Measurements from ENCODE around the gene FBXO42. TPM values are rescaled to one million over a fixed set of nuclear protein-coding genes. Genes with fewer than 3 reads are reported as not detected.

FBXO42 gene
- total and polyA plus RNA-seq, 12 donors: 12.4 to 26.6 (median 20.5) TPM

DNA sequence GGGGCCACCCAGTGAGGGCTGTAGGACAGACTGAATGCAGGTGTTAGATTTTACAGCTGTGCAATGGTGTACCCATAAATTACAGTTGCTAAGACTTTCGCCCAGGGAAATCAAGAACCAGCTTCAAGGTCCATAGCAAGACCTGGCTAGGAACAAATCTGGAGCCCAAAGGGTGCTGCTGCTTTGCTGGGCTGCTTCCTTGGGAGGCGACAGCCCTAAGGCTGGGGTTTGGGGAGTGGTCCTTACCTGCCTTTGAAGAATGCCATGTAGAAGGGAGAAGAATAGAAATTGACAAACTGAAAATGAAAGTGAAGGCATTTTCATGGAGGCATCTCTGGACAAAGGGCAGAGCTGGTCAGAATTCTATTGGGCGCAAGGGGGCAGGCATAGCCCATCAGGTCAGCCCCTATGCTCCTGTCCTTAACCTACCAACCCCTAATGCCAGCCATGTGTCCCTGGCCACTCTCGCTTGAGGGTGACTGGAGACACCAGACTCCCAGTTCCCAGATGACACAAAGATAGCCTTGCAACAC, 132.2 kb downstream of the FBXO42 start:
- Histone ChIP-seq H3K27me3 (no peaks in the 10 kb centered on the region), H3K27ac (no peak overlapping the region), H3K9me3 (no peaks in the 10 kb centered on the region), H3K4me3 (no peak overlapping the region), H3K36me3 (no peaks in the 10 kb centered on the region), H3K4me1 (peaks cover 3 to 23% (median 14%) of the 10 kb centered on the region in 9 donors)
- DNase-seq: no peak
- intact Hi-C loops (cut with DNase I): no loop called here
- 93 to 95% methylated on average over 4 of the region's 4 CpGs for WGBS, 2 donors
- no peak for TF ChIP-seq CTCF (IDR thresholded peaks at IDR 0.05)
- ATAC-seq: no peak

DNA sequence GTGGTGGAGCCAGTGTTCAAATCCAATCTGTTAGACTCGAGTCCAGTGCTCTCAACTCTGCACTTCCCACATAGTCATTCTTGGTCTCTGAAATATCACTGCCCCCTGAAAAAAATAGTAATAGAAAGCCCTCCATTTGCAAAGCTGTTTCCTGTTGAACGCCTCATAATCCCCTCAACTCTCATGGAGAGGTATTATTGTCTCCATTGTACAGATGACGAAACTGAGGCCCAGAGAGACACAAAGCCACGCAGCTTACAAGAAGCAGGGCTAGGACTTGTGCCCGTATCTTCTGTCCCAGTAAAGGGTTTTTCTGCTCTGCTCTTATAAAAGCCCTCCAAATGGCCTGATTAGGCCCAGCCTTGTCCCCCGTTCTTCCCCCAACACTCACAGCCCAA, 133.6 kb downstream of the FBXO42 start:
- no peak for ATAC-seq
- H3K4me3 ChIP-seq: no peak overlapping the region
- TF ChIP-seq CTCF (IDR thresholded peaks at IDR 0.05): no peak
- H3K27ac ChIP-seq: peak overlapping the region in 2 of 10 donors; percentile 12 to 44
- 97% methylated on average over 6 of the region's 6 CpGs for WGBS, 2 donors
- no peaks in the 10 kb centered on the region for H3K9me3 ChIP-seq
- H3K4me1 ChIP-seq: peaks cover 3 to 23% (median 14%) of the 10 kb centered on the region in 9 donors
- intact Hi-C loops (cut with DNase I): no loop called here
- no peaks in the 10 kb centered on the region for H3K27me3 ChIP-seq
- no peak for DNase-seq
- no peaks in the 10 kb centered on the region for H3K36me3 ChIP-seq

- H3K36me3 ChIP-seq: no peaks in the 10 kb centered on the region
- H3K27me3 ChIP-seq: no peaks in the 10 kb centered on the region
- no peak for DNase-seq
- peak overlapping the region in 4 of 10 donors; percentile 60 to 63 (median 60) for H3K4me3 ChIP-seq
- H3K27ac ChIP-seq: peak overlapping the region in 8 of 10 donors; percentile 24 to 74 (median 54)
- no peak for TF ChIP-seq CTCF (IDR thresholded peaks at IDR 0.05)
- peaks cover 3 to 23% (median 14%) of the 10 kb centered on the region in 9 donors for H3K4me1 ChIP-seq
- 81 to 85% methylated on average over 12 of the region's 12 CpGs for WGBS, 2 donors
- no peaks in the 10 kb centered on the region for H3K9me3 ChIP-seq
- intact Hi-C loops (cut with DNase I): no loop called here
- ATAC-seq: peak in 1 of 8 donors; percentile 4
These were observed 134.1 kb downstream of the FBXO42 start for GRCh38 chr1:16218014-16218673.

- intact Hi-C loops (cut with DNase I): no loop called here
- H3K27ac ChIP-seq: peak overlapping the region in 8 of 10 donors; percentile 58 to 74 (median 65)
- H3K27me3 ChIP-seq: no peaks in the 10 kb centered on the region
- H3K4me1 ChIP-seq: peaks cover 3 to 23% (median 14%) of the 10 kb centered on the region in 9 donors
- no peaks in the 10 kb centered on the region for H3K36me3 ChIP-seq
- peak; percentile 99 for DNase-seq
- peak overlapping the region; percentile 7 to 63 (median 58) for H3K4me3 ChIP-seq
- TF ChIP-seq CTCF (IDR thresholded peaks at IDR 0.05): no peak
- H3K9me3 ChIP-seq: no peaks in the 10 kb centered on the region
- ATAC-seq: peak; percentile 98 to 99 (median 99)
- WGBS, 2 donors: 1% methylated on average over 46 of the region's 46 CpGs
These were observed 135.1 kb downstream of the FBXO42 start for GRCh38 chr1:16217061-16217785.

All from heart right ventricle (tissue), 16 donors.